ENCODE data around the gene POLR2A. TPM values are rescaled to one million over a fixed set of nuclear protein-coding genes. Genes with fewer than 3 reads are reported as not detected.

The POLR2A gene
- total RNA-seq (10 to 100 TPM; 50.3 to 61.9 TPM), polyA plus RNA-seq (ENCODE audit: insufficient read length in 2 of 2) (10 to 100 TPM; 90.9 to 92.7 TPM)
- long read RNA-seq, donor 1, full-length matches to known transcripts: 10 of 37 reads
- long read RNA-seq, donor 1, partial matches to known transcripts: 27 of 37 reads
- long read RNA-seq, donor 1, other reads (novel, unspliced or antisense): 0 of 37 reads
- long read RNA-seq, donor 2, full-length matches to known transcripts: 3 of 11 reads
- long read RNA-seq, donor 2, partial matches to known transcripts: 8 of 11 reads
- long read RNA-seq, donor 2, other reads (novel, unspliced or antisense): 0 of 11 reads
- long read RNA-seq, donor 3, full-length matches to known transcripts: 1 of 84 reads
- long read RNA-seq, donor 3, partial matches to known transcripts: 83 of 84 reads
- long read RNA-seq, donor 3, other reads (novel, unspliced or antisense): 0 of 84 reads
- long read RNA-seq, donor 4, full-length matches to known transcripts: 2 of 35 reads
- long read RNA-seq, donor 4, partial matches to known transcripts: 33 of 35 reads
- long read RNA-seq, donor 4, other reads (novel, unspliced or antisense): 0 of 35 reads

- peak; percentile 95 to 99 (median 98) for DNase-seq (ENCODE audit: low read depth in 4 of 6, low spot score in 6 of 6)
- H3K9me3 ChIP-seq (ENCODE audit: control insufficient read depth, insufficient read depth, low read length): no peaks in the 10 kb centered on the region
- H3K36me3 ChIP-seq (ENCODE audit: control insufficient read depth, insufficient read depth, low read length): peaks cover 4% of the 10 kb centered on the region
- under 1% methylated on average over 51 of the region's 64 CpGs for WGBS (ENCODE audit: insufficient coverage)
- no peaks in the 10 kb centered on the region for H3K27me3 ChIP-seq (ENCODE audit: control insufficient read depth, insufficient read depth, low read length)
- peaks cover 59% of the 10 kb centered on the region for H3K4me1 ChIP-seq (ENCODE audit: control insufficient read depth, insufficient read depth, low read length)
- peak within 1 kb of the TSS; percentile 86 for H3K4me3 ChIP-seq (ENCODE audit: low read depth, low read length)
- peak within 1 kb of the TSS; percentile 100 for H3K27ac ChIP-seq (ENCODE audit: low read depth, low read length)
Observed at GRCh38 chr17:7484067-7484918, at the start of gene POLR2A. Gene POLR2A (plus strand): TSS chr17:7484366.

- H3K4me1 ChIP-seq (ENCODE audit: control insufficient read depth, insufficient read depth, low read length): peaks cover 55% of the 10 kb centered on the region
- H3K4me3 ChIP-seq (ENCODE audit: low read depth, low read length): peak overlapping the region; percentile 47
- H3K36me3 ChIP-seq (ENCODE audit: control insufficient read depth, insufficient read depth, low read length): no peaks in the 10 kb centered on the region
- DNase-seq (ENCODE audit: low read depth in 4 of 6, low spot score in 6 of 6): no peak
- 4% methylated on average over 49 of the region's 49 CpGs for WGBS (ENCODE audit: insufficient coverage)
- peak overlapping the region; percentile 33 for H3K27ac ChIP-seq (ENCODE audit: low read depth, low read length)
- peaks cover 34% of the 10 kb centered on the region for H3K27me3 ChIP-seq (ENCODE audit: control insufficient read depth, insufficient read depth, low read length)
- no peaks in the 10 kb centered on the region for H3K9me3 ChIP-seq (ENCODE audit: control insufficient read depth, insufficient read depth, low read length)
Observed at GRCh38 chr17:7435676-7436555, 48.2 kb upstream of the POLR2A start.

- Histone ChIP-seq H3K4me3 (ENCODE audit: low read depth, low read length) (peak overlapping the region; percentile 55), H3K27ac (ENCODE audit: low read depth, low read length) (peak overlapping the region; percentile 52), H3K36me3 (ENCODE audit: control insufficient read depth, insufficient read depth, low read length) (no peaks in the 10 kb centered on the region), H3K27me3 (ENCODE audit: control insufficient read depth, insufficient read depth, low read length) (peaks cover 34% of the 10 kb centered on the region), H3K4me1 (ENCODE audit: control insufficient read depth, insufficient read depth, low read length) (peaks cover 64% of the 10 kb centered on the region), H3K9me3 (ENCODE audit: control insufficient read depth, insufficient read depth, low read length) (no peaks in the 10 kb centered on the region)
- DNase-seq (ENCODE audit: low read depth in 4 of 6, low spot score in 6 of 6): peak in 2 of 6 donors; percentile 83 to 90
- 1% methylated on average over 92 of the region's 92 CpGs for WGBS (ENCODE audit: insufficient coverage)
Observed at GRCh38 chr17:7436556-7437368, 47.4 kb upstream of the POLR2A start.

GRCh38 chr17:7437369-7437863 is 46.8 kb upstream of the POLR2A start:
- Histone ChIP-seq H3K4me1 (ENCODE audit: control insufficient read depth, insufficient read depth, low read length) (peaks cover 65% of the 10 kb centered on the region), H3K36me3 (ENCODE audit: control insufficient read depth, insufficient read depth, low read length) (peaks cover under 1% of the 10 kb centered on the region), H3K27me3 (ENCODE audit: control insufficient read depth, insufficient read depth, low read length) (peaks cover 34% of the 10 kb centered on the region), H3K27ac (ENCODE audit: low read depth, low read length) (peak overlapping the region; percentile 84), H3K9me3 (ENCODE audit: control insufficient read depth, insufficient read depth, low read length) (no peaks in the 10 kb centered on the region), H3K4me3 (ENCODE audit: low read depth, low read length) (peak overlapping the region; percentile 55)
- 8% methylated on average over 26 of the region's 31 CpGs for WGBS (ENCODE audit: insufficient coverage)
- no peak for DNase-seq (ENCODE audit: low read depth in 4 of 6, low spot score in 6 of 6)

- 4% methylated on average over 47 of the region's 48 CpGs for WGBS (ENCODE audit: insufficient coverage)
- H3K27me3 ChIP-seq (ENCODE audit: control insufficient read depth, insufficient read depth, low read length): peaks cover 36% of the 10 kb centered on the region
- H3K36me3 ChIP-seq (ENCODE audit: control insufficient read depth, insufficient read depth, low read length): peaks cover 7% of the 10 kb centered on the region
- H3K9me3 ChIP-seq (ENCODE audit: control insufficient read depth, insufficient read depth, low read length): no peaks in the 10 kb centered on the region
- peak in 2 of 6 donors; percentile 84 to 87 for DNase-seq (ENCODE audit: low read depth in 4 of 6, low spot score in 6 of 6)
- H3K4me3 ChIP-seq (ENCODE audit: low read depth, low read length): peak overlapping the region; percentile 55
- H3K4me1 ChIP-seq (ENCODE audit: control insufficient read depth, insufficient read depth, low read length): peaks cover 65% of the 10 kb centered on the region
- H3K27ac ChIP-seq (ENCODE audit: low read depth, low read length): peak overlapping the region; percentile 84
Observed at GRCh38 chr17:7437950-7438614, 46.1 kb upstream of the POLR2A start.

- peak overlapping the region; percentile 55 for H3K4me3 ChIP-seq (ENCODE audit: low read depth, low read length)
- H3K27me3 ChIP-seq (ENCODE audit: control insufficient read depth, insufficient read depth, low read length): peaks cover 36% of the 10 kb centered on the region
- WGBS (ENCODE audit: insufficient coverage): 24% methylated on average over 8 of the region's 11 CpGs
- peaks cover 9% of the 10 kb centered on the region for H3K36me3 ChIP-seq (ENCODE audit: control insufficient read depth, insufficient read depth, low read length)
- DNase-seq (ENCODE audit: low read depth in 4 of 6, low spot score in 6 of 6): no peak
- peak overlapping the region; percentile 84 for H3K27ac ChIP-seq (ENCODE audit: low read depth, low read length)
- no peaks in the 10 kb centered on the region for H3K9me3 ChIP-seq (ENCODE audit: control insufficient read depth, insufficient read depth, low read length)
- H3K4me1 ChIP-seq (ENCODE audit: control insufficient read depth, insufficient read depth, low read length): peaks cover 65% of the 10 kb centered on the region
Observed at GRCh38 chr17:7438656-7439460, 45.3 kb upstream of the POLR2A start.

DNA sequence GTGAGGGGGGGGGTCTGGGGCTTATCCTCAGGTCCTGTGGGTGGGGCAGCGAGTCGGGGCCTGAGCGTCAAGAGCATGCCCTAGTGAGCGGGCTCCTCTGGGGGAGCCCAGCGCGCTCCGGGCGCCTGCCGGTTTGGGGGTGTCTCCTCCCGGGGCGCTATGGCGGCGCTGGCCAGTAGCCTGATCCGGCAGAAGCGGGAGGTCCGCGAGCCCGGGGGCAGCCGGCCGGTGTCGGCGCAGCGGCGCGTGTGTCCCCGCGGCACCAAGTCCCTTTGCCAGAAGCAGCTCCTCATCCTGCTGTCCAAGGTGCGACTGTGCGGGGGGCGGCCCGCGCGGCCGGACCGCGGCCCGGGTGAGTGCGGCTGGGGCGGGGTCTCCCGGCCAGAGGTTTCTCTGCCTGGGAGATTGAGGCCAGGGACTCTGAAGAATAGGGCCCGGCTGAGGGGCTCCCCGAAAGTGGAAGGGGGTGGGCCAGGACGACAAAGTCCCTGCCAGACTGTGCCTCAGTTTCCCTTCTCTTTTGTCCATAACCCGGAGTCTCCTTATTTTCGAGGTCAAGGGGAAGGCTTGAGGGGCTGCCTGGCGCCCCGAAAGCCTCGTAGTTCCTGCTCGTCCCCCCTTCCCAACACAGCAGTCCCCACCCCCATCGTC is 44.6 kb upstream of the POLR2A start, which contains the start of gene FGF11:
TSS of gene FGF11 (plus strand) at position 51 of the 651 bp plus-strand sequence. CDS start at position 160, 109 bp downstream.
- no peak for DNase-seq (ENCODE audit: low read depth in 4 of 6, low spot score in 6 of 6)
- peak within 1 kb of the TSS; percentile 77 for H3K4me3 ChIP-seq (ENCODE audit: low read depth, low read length)
- H3K9me3 ChIP-seq (ENCODE audit: control insufficient read depth, insufficient read depth, low read length): no peaks in the 10 kb centered on the region
- H3K4me1 ChIP-seq (ENCODE audit: control insufficient read depth, insufficient read depth, low read length): peaks cover 65% of the 10 kb centered on the region
- H3K27me3 ChIP-seq (ENCODE audit: control insufficient read depth, insufficient read depth, low read length): peaks cover 34% of the 10 kb centered on the region
- under 1% methylated on average over 47 of the region's 50 CpGs for WGBS (ENCODE audit: insufficient coverage)
- peak within 1 kb of the TSS; percentile 86 for H3K27ac ChIP-seq (ENCODE audit: low read depth, low read length)
- H3K36me3 ChIP-seq (ENCODE audit: control insufficient read depth, insufficient read depth, low read length): peaks cover 9% of the 10 kb centered on the region

Measured in spinal cord (tissue), 10 donors.